Osteoblast (primary cell): ENCODE data around the gene PKP3. TPM values are rescaled to one million over a fixed set of nuclear protein-coding genes. Genes with fewer than 3 reads are reported as not detected.

ENCODE experiments used
- DNase-seq: peaks from one replicate; pipeline ENCODE4 v3.0.0; 2011; ENCODE audit warnings: low spot score, mixed read lengths; ENCODE audit not compliant: insufficient read length; ENCODE audit errors: missing footprints
- H2AFZ ChIP-seq: 2 replicates; pipeline ENCODE4 v1.6.0; 2011; ENCODE audit warnings: mild to moderate bottlenecking, low read length
- H3K27ac ChIP-seq: 2 replicates; pipeline ENCODE4 v1.5.1; 2011; ENCODE audit warnings: mild to moderate bottlenecking, low read depth, low read length, moderate library complexity
- H3K27me3 ChIP-seq: 2 replicates; pipeline ENCODE4 v1.6.0; 2012; ENCODE audit warnings: mild to moderate bottlenecking, control low read depth, inconsistent platforms, low read length, moderate library complexity; ENCODE audit not compliant: insufficient read depth
- H3K36me3 ChIP-seq: 2 replicates; pipeline ENCODE4 v1.5.1; 2011; ENCODE audit warnings: mild to moderate bottlenecking, low read length, control low read depth, moderate library complexity; ENCODE audit not compliant: insufficient read depth
- H3K4me1 ChIP-seq: 2 replicates; pipeline ENCODE4 v1.5.1; 2011; ENCODE audit warnings: mild to moderate bottlenecking, low read length, control low read depth, moderate library complexity; ENCODE audit not compliant: insufficient read depth
- H3K4me2 ChIP-seq: 2 replicates; pipeline ENCODE4 v1.6.0; 2011; ENCODE audit warnings: mild to moderate bottlenecking, low read length; ENCODE audit not compliant: insufficient read depth
- H3K4me3 ChIP-seq: fragments of 200-600 bp; sonication (generic); 3 replicates; pipeline ENCODE4 v1.5.1; 2012; ENCODE audit warnings: mild to moderate bottlenecking, low read length, inconsistent platforms; ENCODE audit not compliant: insufficient read depth
- H3K79me2 ChIP-seq: 2 replicates; pipeline ENCODE4 v1.6.0; 2012; ENCODE audit warnings: mild to moderate bottlenecking, low read length, control low read depth, inconsistent platforms; ENCODE audit not compliant: insufficient read depth
- H3K9me3 ChIP-seq: 2 replicates; pipeline ENCODE4 v1.5.1; 2011; ENCODE audit warnings: low read depth, low read length, control low read depth
- H4K20me1 ChIP-seq: 2 replicates; pipeline ENCODE4 v1.6.0; 2012; ENCODE audit warnings: mild to moderate bottlenecking, low read length, control low read depth; ENCODE audit not compliant: insufficient read depth
- CTCF ChIP-seq: IDR thresholded peaks from 2 replicates; pipeline ENCODE4 v1.5.1; 2011; ENCODE audit warnings: mild to moderate bottlenecking, low read depth, low read length, moderate library complexity; ENCODE audit errors: extremely low read depth
- total RNA-seq: library from RNA; depleted of rRNA; stranded (reverse); fragments of >200 nt; gene quantifications from 2 replicates; pipeline ENCODE4 v1.2.3, GENCODE V29; 2012

Gene PKP3
- total RNA-seq, 1 donor = 2.5 TPM

- H2AFZ ChIP-seq = no peak overlapping the region
- no peak for DNase-seq
- H3K79me2 ChIP-seq = no peaks in the 10 kb centered on the region
- peaks cover 3% of the 10 kb centered on the region for H3K4me1 ChIP-seq
- no peaks in the 10 kb centered on the region for H4K20me1 ChIP-seq
- H3K27me3 ChIP-seq = no peaks in the 10 kb centered on the region
- no peak overlapping the region for H3K27ac ChIP-seq
- H3K9me3 ChIP-seq = no peaks in the 10 kb centered on the region
- no peak overlapping the region for H3K4me3 ChIP-seq
- no peaks in the 10 kb centered on the region for H3K36me3 ChIP-seq
- H3K4me2 ChIP-seq = no peak overlapping the region
- no peak for TF ChIP-seq CTCF
Observed at GRCh38 chr11:403021-403760, 9.2 kb downstream of the PKP3 start.

GRCh38 chr11:403761-404431 lies 9.9 kb downstream of the PKP3 start:
- H3K9me3 ChIP-seq = no peaks in the 10 kb centered on the region
- no peak overlapping the region for H3K27ac ChIP-seq
- no peaks in the 10 kb centered on the region for H4K20me1 ChIP-seq
- peaks cover 3% of the 10 kb centered on the region for H3K4me1 ChIP-seq
- no peak overlapping the region for H3K4me2 ChIP-seq
- H2AFZ ChIP-seq = no peak overlapping the region
- H3K79me2 ChIP-seq = no peaks in the 10 kb centered on the region
- no peak overlapping the region for H3K4me3 ChIP-seq
- H3K36me3 ChIP-seq = no peaks in the 10 kb centered on the region
- no peak for DNase-seq
- no peak for TF ChIP-seq CTCF
- no peaks in the 10 kb centered on the region for H3K27me3 ChIP-seq

DNA sequence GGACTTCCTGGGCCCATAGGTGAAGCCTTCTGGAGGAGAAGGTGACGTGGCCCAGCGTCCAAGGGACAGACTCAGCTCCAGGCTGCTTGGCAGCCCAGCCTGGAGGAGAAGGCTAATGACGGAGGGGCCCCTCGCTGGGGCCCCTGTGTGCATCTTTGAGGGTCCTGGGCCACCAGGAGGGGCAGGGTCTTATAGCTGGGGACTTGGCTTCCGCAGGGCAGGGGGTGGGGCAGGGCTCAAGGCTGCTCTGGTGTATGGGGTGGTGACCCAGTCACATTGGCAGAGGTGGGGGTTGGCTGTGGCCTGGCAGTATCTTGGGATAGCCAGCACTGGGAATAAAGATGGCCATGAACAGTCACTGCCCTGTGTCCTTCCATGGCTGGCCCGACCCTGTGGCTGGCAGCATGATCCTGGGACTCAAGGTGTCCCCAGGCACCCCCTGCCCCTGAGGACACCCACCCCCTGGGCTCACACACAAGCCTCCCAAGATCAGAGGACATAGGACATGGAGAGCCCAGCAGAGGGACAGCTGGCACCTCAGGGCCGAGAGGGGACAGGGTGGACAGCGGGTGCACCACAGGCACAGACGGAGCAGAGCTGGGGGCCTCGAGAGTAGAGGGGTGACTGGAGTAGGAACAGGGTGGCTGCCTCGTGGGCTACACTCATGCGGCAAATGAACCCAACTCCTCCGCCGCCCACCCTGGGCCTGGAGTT lies 10.7 kb downstream of the PKP3 start:
- H2AFZ ChIP-seq = no peak overlapping the region
- no peak overlapping the region for H3K27ac ChIP-seq
- no peak for DNase-seq
- H3K4me1 ChIP-seq = peaks cover 3% of the 10 kb centered on the region
- no peak overlapping the region for H3K4me2 ChIP-seq
- no peaks in the 10 kb centered on the region for H3K9me3 ChIP-seq
- H4K20me1 ChIP-seq = no peaks in the 10 kb centered on the region
- H3K36me3 ChIP-seq = no peaks in the 10 kb centered on the region
- H3K4me3 ChIP-seq = no peak overlapping the region
- H3K27me3 ChIP-seq = no peaks in the 10 kb centered on the region
- no peak for TF ChIP-seq CTCF
- no peaks in the 10 kb centered on the region for H3K79me2 ChIP-seq

DNA sequence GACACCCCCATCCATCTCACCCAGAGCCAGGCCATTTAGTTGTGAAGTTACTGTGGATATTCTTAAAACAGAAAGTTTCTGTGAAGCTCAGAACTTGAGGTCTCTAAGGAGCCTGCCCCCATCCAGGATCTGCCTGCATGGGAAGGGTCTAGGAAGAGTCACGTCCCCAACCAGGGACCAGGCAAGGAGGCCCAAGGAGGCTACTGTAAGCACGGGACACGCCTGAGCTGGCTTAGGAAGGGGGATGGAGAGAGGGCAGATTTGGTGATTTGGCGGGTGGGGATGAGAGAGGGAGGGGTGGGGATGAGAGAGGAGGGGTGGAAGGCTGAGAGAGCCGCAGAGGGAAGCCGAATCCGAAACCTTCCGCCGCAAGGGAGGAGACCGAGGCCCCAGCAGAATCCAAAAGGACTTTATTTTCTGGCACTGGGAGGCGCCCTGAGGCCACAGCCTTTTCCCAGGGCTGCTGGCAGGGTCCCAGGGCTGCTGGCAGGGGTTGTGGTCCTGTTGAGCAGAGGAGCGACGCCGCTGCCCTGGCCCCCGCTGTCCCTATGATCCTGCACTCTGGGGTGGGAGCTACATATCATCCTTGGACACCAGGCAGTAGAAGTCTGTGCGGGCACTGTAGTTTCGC lies 11.4 kb downstream of the PKP3 start:
- no peak for TF ChIP-seq CTCF
- DNase-seq = no peak
- Histone ChIP-seq H3K27ac (no peak overlapping the region), H3K36me3 (no peaks in the 10 kb centered on the region), H4K20me1 (no peaks in the 10 kb centered on the region), H3K9me3 (no peaks in the 10 kb centered on the region), H3K27me3 (no peaks in the 10 kb centered on the region), H3K4me2 (no peak overlapping the region), H3K79me2 (no peaks in the 10 kb centered on the region), H2AFZ (no peak overlapping the region), H3K4me3 (no peak overlapping the region), H3K4me1 (peaks cover 3% of the 10 kb centered on the region)
